Right atrium auricular region (tissue), 2 donors: ENCODE measurements around the gene MAP4K3. TPM values are rescaled to one million over a fixed set of nuclear protein-coding genes. Genes with fewer than 3 reads are reported as not detected.

ENCODE experiments used
- DNase-seq: peaks from one replicate; pipeline ENCODE4 v3.0.0-alpha.2; 2019; ENCODE audit warnings: low spot score
- H3K27ac ChIP-seq, 2 donors: fragments of 200-600 bp; sonication (generic); 1 replicate in 1 of 2; 2 replicates in 1 of 2; pipeline ENCODE4 v1.5.1; 2016 to 2019
- H3K27me3 ChIP-seq, 2 donors: fragments of 200-600 bp; sonication (generic); one replicate each; pipeline versions ENCODE4 v1.5.1 to v1.6.0; 2017 to 2019
- H3K36me3 ChIP-seq: fragments of 200-600 bp; sonication (generic); one replicate; pipeline ENCODE4 v1.5.1; 2016
- H3K4me1 ChIP-seq, 2 donors: fragments of 200-600 bp; sonication (generic); one replicate each; pipeline versions ENCODE4 v1.5.1 to v1.6.0; 2017 to 2019
- H3K4me3 ChIP-seq, 2 donors: fragments of 200-600 bp; sonication (generic); 1 replicate in 1 of 2; 2 replicates in 1 of 2; pipeline ENCODE4 v1.5.1; 2017 to 2019; ENCODE audit warnings: mild to moderate bottlenecking in 1 of 2, moderate library complexity in 1 of 2
- H3K9me3 ChIP-seq, 2 donors: fragments of 200-600 bp; sonication (generic); one replicate each; pipeline ENCODE4 v1.5.1; 2019
- CTCF ChIP-seq, 2 donors: fragments of 200-600 bp; sonication (generic); IDR thresholded peaks; one replicate each; pipeline ENCODE4 v1.5.1; 2019; ENCODE audit warnings: antibody characterized with exemption in 2 of 2
- total RNA-seq, 2 donors: library from RNA; depleted of rRNA; stranded (reverse); fragments of >200 nt; gene quantifications; one replicate each; pipeline ENCODE4 v1.1.0, GENCODE V29; 2016

Gene MAP4K3
- total RNA-seq, 2 donors from 2014 or later: 26.2 to 28.9 TPM

GRCh38 chr2:39469807-39470206 is 32.7 kb upstream of the MAP4K3 start:
- no peak overlapping the region for H3K4me3 ChIP-seq
- no peak for TF ChIP-seq CTCF (IDR thresholded peaks at IDR 0.05)
- no peak for DNase-seq
- H3K27me3 ChIP-seq: no peaks in the 10 kb centered on the region
- H3K36me3 ChIP-seq: no peaks in the 10 kb centered on the region
- peaks cover 0 to 38% of the 10 kb centered on the region in 2 donors for H3K4me1 ChIP-seq
- H3K27ac ChIP-seq: peak overlapping the region; percentile 24 to 28
- no peaks in the 10 kb centered on the region for H3K9me3 ChIP-seq

GRCh38 chr2:39468579-39469451 is 31.7 kb upstream of the MAP4K3 start:
- TF ChIP-seq CTCF (IDR thresholded peaks at IDR 0.05): no peak
- H3K4me1 ChIP-seq: peaks cover 0 to 38% of the 10 kb centered on the region in 2 donors
- H3K36me3 ChIP-seq: no peaks in the 10 kb centered on the region
- no peaks in the 10 kb centered on the region for H3K9me3 ChIP-seq
- no peaks in the 10 kb centered on the region for H3K27me3 ChIP-seq
- H3K4me3 ChIP-seq: no peak overlapping the region
- peak overlapping the region; percentile 28 to 41 for H3K27ac ChIP-seq
- no peak for DNase-seq

GRCh38 chr2:39466311-39466710 is 29.2 kb upstream of the MAP4K3 start:
- no peak overlapping the region for H3K4me3 ChIP-seq
- no peak overlapping the region for H3K27ac ChIP-seq
- H3K27me3 ChIP-seq: no peaks in the 10 kb centered on the region
- no peaks in the 10 kb centered on the region for H3K36me3 ChIP-seq
- no peak for DNase-seq
- peaks cover 0 to 38% of the 10 kb centered on the region in 2 donors for H3K4me1 ChIP-seq
- no peak for TF ChIP-seq CTCF (IDR thresholded peaks at IDR 0.05)
- H3K9me3 ChIP-seq: no peaks in the 10 kb centered on the region

GRCh38 chr2:39464864-39465263 is 27.8 kb upstream of the MAP4K3 start:
- no peak for TF ChIP-seq CTCF (IDR thresholded peaks at IDR 0.05)
- Histone ChIP-seq H3K4me1 (peaks cover 0 to 26% of the 10 kb centered on the region in 2 donors), H3K4me3 (no peak overlapping the region)

GRCh38 chr2:39455826-39456225 is 18.7 kb upstream of the MAP4K3 start:
- Histone ChIP-seq H3K36me3 (peaks cover 13% of the 10 kb centered on the region), H3K9me3 (peaks cover 0 to 9% of the 10 kb centered on the region in 2 donors)
- no peak for TF ChIP-seq CTCF (IDR thresholded peaks at IDR 0.05)

More at GRCh38 chr2:39464864-39465263, 27.8 kb upstream of the MAP4K3 start:
- no peak overlapping the region for H3K27ac ChIP-seq
- no peak for DNase-seq
- no peaks in the 10 kb centered on the region for H3K27me3 ChIP-seq
- H3K9me3 ChIP-seq: no peaks in the 10 kb centered on the region
- no peaks in the 10 kb centered on the region for H3K36me3 ChIP-seq

More at GRCh38 chr2:39455826-39456225, 18.7 kb upstream of the MAP4K3 start:
- DNase-seq: no peak
- H3K4me3 ChIP-seq: no peak overlapping the region
- H3K4me1 ChIP-seq: no peaks in the 10 kb centered on the region
- no peaks in the 10 kb centered on the region for H3K27me3 ChIP-seq
- no peak overlapping the region for H3K27ac ChIP-seq
